Lung (tissue), 12 donors: ENCODE data around the gene GPRIN1. TPM values are rescaled to one million over a fixed set of nuclear protein-coding genes. Genes with fewer than 3 reads are reported as not detected.

Experiments used
- ATAC-seq: fragments of 200-7000 bp; cut with Tn5 transposase; one replicate; pipeline ENCODE4 v1.9.1; 2020; ENCODE audit warnings: moderate number of reproducible peaks; ENCODE audit not compliant: insufficient read depth, low FRiP score
- DNase-seq, 3 donors: peaks; one replicate each; pipeline ENCODE4 v3.0.0-alpha.2; 2013 to 2017
- H3K27ac ChIP-seq, 2 donors: one replicate each; pipeline ENCODE4 v1.5.1; 2013; ENCODE audit warnings: mild to moderate bottlenecking in 2 of 2, moderate library complexity in 2 of 2, control low read depth in 1 of 2, inconsistent platforms in 1 of 2, low read depth in 1 of 2, low read length in 1 of 2
- H3K27me3 ChIP-seq, 3 donors: one replicate each; pipeline ENCODE4 v1.5.1; 2013; ENCODE audit warnings: low read length in 2 of 3; ENCODE audit not compliant: control insufficient read depth in 3 of 3, insufficient read depth in 3 of 3
- H3K36me3 ChIP-seq, 4 donors: one replicate each; pipeline ENCODE4 v1.5.1; 2013; ENCODE audit warnings: low read length in 4 of 4, mild to moderate bottlenecking in 1 of 4, moderate library complexity in 1 of 4; ENCODE audit not compliant: control insufficient read depth in 4 of 4, insufficient read depth in 4 of 4
- H3K4me1 ChIP-seq, 5 donors: one replicate each; pipeline ENCODE4 v1.5.1; 2013; ENCODE audit warnings: low read length in 5 of 5, mild to moderate bottlenecking in 2 of 5, moderate library complexity in 1 of 5; ENCODE audit not compliant: control insufficient read depth in 5 of 5, insufficient read depth in 5 of 5
- H3K4me3 ChIP-seq: one replicate; pipeline ENCODE4 v1.5.1; 2013; ENCODE audit warnings: mild to moderate bottlenecking, control low read depth, moderate library complexity
- H3K9ac ChIP-seq, 2 donors: one replicate each; pipeline ENCODE4 v1.5.1; 2013; ENCODE audit warnings: low read length in 2 of 2, control low read depth in 1 of 2; ENCODE audit not compliant: insufficient read depth in 1 of 2
- H3K9me3 ChIP-seq, 4 donors: one replicate each; pipeline ENCODE4 v1.5.1; 2013; ENCODE audit warnings: low read length in 3 of 4, mild to moderate bottlenecking in 1 of 4, moderate library complexity in 1 of 4; ENCODE audit not compliant: control insufficient read depth in 4 of 4, insufficient read depth in 3 of 4
- CTCF ChIP-seq: IDR thresholded peaks from 2 replicates; pipeline ENCODE4 v1.5.1; 2012; ENCODE audit warnings: mild to moderate bottlenecking; ENCODE audit errors: control extremely low read depth, extremely low read depth
- WGBS, 2 donors: extraction: QIAGEN DNeasy Blood & Tissue Kit; methylation state at CpG; one replicate each; pipeline ENCODE4 v1.1.7; 2013; 5-methylcytosine and 5-hydroxymethylcytosine counted together
- polyA plus RNA-seq, 2 donors: library from polyadenylated mRNA; stranded (reverse); fragments of 200-250 nt; gene quantifications; one replicate each; pipeline ENCODE4 v1.2.1, GENCODE V29; 2013
- total RNA-seq, 2 donors: library from RNA; depleted of rRNA in 1 of 2; stranded (reverse); fragments of >200 nt in 1 of 2; gene quantifications; one replicate each; pipeline ENCODE4 v1.2.1, GENCODE V29; 2014 to 2021
- donor health status: control.
- donor health status: control.
- donor health status: Bipolar disorder and iron deficiency.
- donor health status: healthy.
- donor health status: DM: yes; HTN: yes; CAD: no.

GPRIN1 gene
- total and polyA plus RNA-seq, 4 donors: 0.39 to 1.1 (median 0.82) TPM

GRCh38 chr5:176644878-176645670 is 35.1 kb upstream of the GPRIN1 start:
- Histone ChIP-seq H3K9me3 (no peaks in the 10 kb centered on the region), H3K4me3 (no peak overlapping the region), H3K9ac (no peak overlapping the region), H3K4me1 (peaks cover 0 to 14% (median 4%) of the 10 kb centered on the region in 5 donors), H3K27ac (no peak overlapping the region), H3K27me3 (no peaks in the 10 kb centered on the region), H3K36me3 (no peaks in the 10 kb centered on the region)
- DNase-seq (no peak), ATAC-seq (no peak)
- WGBS, 2 donors: 93 to 94% methylated on average over 22 of the region's 22 CpGs
- no peak for TF ChIP-seq CTCF

- Histone ChIP-seq H3K4me1 (peaks cover 0 to 14% (median 4%) of the 10 kb centered on the region in 5 donors), H3K4me3 (no peak overlapping the region), H3K27me3 (peaks cover 0 to 3% (median 0%) of the 10 kb centered on the region in 3 donors), H3K9me3 (no peaks in the 10 kb centered on the region), H3K36me3 (no peaks in the 10 kb centered on the region), H3K9ac (no peak overlapping the region), H3K27ac (no peak overlapping the region)
- 65 to 72% methylated on average over 9 of the region's 9 CpGs for WGBS, 2 donors
- no peak for TF ChIP-seq CTCF
- DNase-seq (no peak), ATAC-seq (no peak)
These were observed 34.3 kb upstream of the GPRIN1 start for GRCh38 chr5:176644294-176644693.

GRCh38 chr5:176643491-176644219 is 33.7 kb upstream of the GPRIN1 start:
- no peak overlapping the region for H3K4me3 ChIP-seq
- H3K27me3 ChIP-seq: peaks cover 0 to 3% (median 0%) of the 10 kb centered on the region in 3 donors
- peaks cover 0 to 13% (median 4%) of the 10 kb centered on the region in 5 donors for H3K4me1 ChIP-seq
- no peaks in the 10 kb centered on the region for H3K9me3 ChIP-seq
- no peak overlapping the region for H3K9ac ChIP-seq
- no peaks in the 10 kb centered on the region for H3K36me3 ChIP-seq
- WGBS, 2 donors: 84 to 90% methylated on average over 11 of the region's 11 CpGs
- ATAC-seq: no peak
- TF ChIP-seq CTCF: no peak
- no peak overlapping the region for H3K27ac ChIP-seq
- DNase-seq: no peak
